ENCODE data around the gene MIPOL1. TPM values are rescaled to one million over a fixed set of nuclear protein-coding genes. Genes with fewer than 3 reads are reported as not detected.

MIPOL1 gene
- total RNA-seq, 1 experiment from 2014 or later, result 15.4 TPM

- RAD21 ChIA-PET (ENCODE audit: low non-redundant PET in 1 of 2, low total read pairs in 2 of 2, uncharacterized antibody in 2 of 2, unreplicated experiment in 2 of 2), result no interaction called here
- Histone ChIP-seq H3K27ac (ENCODE audit: low read depth, low read length) (no peak overlapping the region), H3K9ac (ENCODE audit: low read length) (no peak overlapping the region), H4K20me1 (ENCODE audit: insufficient read depth) (no peaks in the 10 kb centered on the region; the same call in 1 of the 2 replicates), H3K9me2 (ENCODE audit: insufficient read depth) (no peaks in the 10 kb centered on the region), H3K4me1 (ENCODE audit: control insufficient read depth in 1 of 2, insufficient read depth in 2 of 2, low read length in 2 of 2) (no peaks in the 10 kb centered on the region), H3K36me3 (ENCODE audit: control insufficient read depth in 1 of 2, insufficient read depth in 2 of 2, low read length in 2 of 2) (no peaks in the 10 kb centered on the region), H3K79me2 (ENCODE audit: insufficient read depth, low read length) (no peaks in the 10 kb centered on the region), H2AFZ (ENCODE audit: low read depth, low read length, poor library complexity, severe bottlenecking) (no peak overlapping the region), H3K4me2 (ENCODE audit: low read length) (no peak overlapping the region), H3K4me3 (replicated peaks in 1 of 2; ENCODE audit: low read depth in 1 of 2, low read length in 2 of 2) (no peak overlapping the region), H3K9me3 (ENCODE audit: control insufficient read depth in 1 of 2, insufficient read depth in 1 of 2, low read depth in 1 of 2, low read length in 2 of 2) (no peaks in the 10 kb centered on the region), H3K27me3 (ENCODE audit: insufficient read depth, low read length) (no peaks in the 10 kb centered on the region)
- intact Hi-C loops (cut with micrococcal nuclease), result no loop called here
- no peak for DNase-seq (ENCODE audit: low read depth, low spot score)
- POLR2A ChIA-PET, result no interaction called here
- BruUV-seq (replicated peaks), result no TSS peak
- no peak for ATAC-seq
- CTCF ChIA-PET, result no interaction called here
- TF ChIP-seq, protein P1, sequence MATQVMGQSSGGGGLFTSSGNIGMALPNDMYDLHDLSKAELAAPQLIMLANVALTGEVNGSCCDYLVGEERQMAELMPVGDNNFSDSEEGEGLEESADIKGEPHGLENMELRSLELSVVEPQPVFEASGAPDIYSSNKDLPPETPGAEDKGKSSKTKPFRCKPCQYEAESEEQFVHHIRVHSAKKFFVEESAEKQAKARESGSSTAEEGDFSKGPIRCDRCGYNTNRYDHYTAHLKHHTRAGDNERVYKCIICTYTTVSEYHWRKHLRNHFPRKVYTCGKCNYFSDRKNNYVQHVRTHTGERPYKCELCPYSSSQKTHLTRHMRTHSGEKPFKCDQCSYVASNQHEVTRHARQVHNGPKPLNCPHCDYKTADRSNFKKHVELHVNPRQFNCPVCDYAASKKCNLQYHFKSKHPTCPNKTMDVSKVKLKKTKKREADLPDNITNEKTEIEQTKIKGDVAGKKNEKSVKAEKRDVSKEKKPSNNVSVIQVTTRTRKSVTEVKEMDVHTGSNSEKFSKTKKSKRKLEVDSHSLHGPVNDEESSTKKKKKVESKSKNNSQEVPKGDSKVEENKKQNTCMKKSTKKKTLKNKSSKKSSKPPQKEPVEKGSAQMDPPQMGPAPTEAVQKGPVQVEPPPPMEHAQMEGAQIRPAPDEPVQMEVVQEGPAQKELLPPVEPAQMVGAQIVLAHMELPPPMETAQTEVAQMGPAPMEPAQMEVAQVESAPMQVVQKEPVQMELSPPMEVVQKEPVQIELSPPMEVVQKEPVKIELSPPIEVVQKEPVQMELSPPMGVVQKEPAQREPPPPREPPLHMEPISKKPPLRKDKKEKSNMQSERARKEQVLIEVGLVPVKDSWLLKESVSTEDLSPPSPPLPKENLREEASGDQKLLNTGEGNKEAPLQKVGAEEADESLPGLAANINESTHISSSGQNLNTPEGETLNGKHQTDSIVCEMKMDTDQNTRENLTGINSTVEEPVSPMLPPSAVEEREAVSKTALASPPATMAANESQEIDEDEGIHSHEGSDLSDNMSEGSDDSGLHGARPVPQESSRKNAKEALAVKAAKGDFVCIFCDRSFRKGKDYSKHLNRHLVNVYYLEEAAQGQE (IDR thresholded peaks at IDR 0.05; ENCODE audit: low read depth), result no peak
- TF ChIP-seq POLR2AphosphoS5 (IDR thresholded peaks at IDR 0.05; ENCODE audit: low read depth, low read length) (no peak), SIN3A (IDR thresholded peaks at IDR 0.05; ENCODE audit: low read depth) (no peak), EGR1 (IDR thresholded peaks at IDR 0.05; ENCODE audit: low read depth) (no peak), TCF7L2 (IDR thresholded peaks at IDR 0.05; ENCODE audit: borderline replicate concordance, extremely low read depth, insufficient read depth, insufficient read length) (no peak), JUND (IDR thresholded peaks at IDR 0.05) (no peak), EZH2phosphoT487 (IDR thresholded peaks at IDR 0.05; ENCODE audit: borderline replicate concordance) (no peak)
- TF ChIP-seq, protein P2, sequence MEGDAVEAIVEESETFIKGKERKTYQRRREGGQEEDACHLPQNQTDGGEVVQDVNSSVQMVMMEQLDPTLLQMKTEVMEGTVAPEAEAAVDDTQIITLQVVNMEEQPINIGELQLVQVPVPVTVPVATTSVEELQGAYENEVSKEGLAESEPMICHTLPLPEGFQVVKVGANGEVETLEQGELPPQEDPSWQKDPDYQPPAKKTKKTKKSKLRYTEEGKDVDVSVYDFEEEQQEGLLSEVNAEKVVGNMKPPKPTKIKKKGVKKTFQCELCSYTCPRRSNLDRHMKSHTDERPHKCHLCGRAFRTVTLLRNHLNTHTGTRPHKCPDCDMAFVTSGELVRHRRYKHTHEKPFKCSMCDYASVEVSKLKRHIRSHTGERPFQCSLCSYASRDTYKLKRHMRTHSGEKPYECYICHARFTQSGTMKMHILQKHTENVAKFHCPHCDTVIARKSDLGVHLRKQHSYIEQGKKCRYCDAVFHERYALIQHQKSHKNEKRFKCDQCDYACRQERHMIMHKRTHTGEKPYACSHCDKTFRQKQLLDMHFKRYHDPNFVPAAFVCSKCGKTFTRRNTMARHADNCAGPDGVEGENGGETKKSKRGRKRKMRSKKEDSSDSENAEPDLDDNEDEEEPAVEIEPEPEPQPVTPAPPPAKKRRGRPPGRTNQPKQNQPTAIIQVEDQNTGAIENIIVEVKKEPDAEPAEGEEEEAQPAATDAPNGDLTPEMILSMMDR (IDR thresholded peaks at IDR 0.05 in 2 of 3, conservative IDR thresholded peaks at IDR 0.05 in 1 of 3; ENCODE audit: borderline replicate concordance in 1 of 3, insufficient read depth in 1 of 3, low read depth in 2 of 3, low read length in 2 of 3), result no peak
Measured at GRCh38 chr14:37428954-37429353, 231.2 kb downstream of the MIPOL1 start.

Data from HCT116 (cell line).